ENCODE data around the gene UNC5B. TPM values are rescaled to one million over a fixed set of nuclear protein-coding genes. Genes with fewer than 3 reads are reported as not detected.
"Not testable (repeated sequence)": the region's sequence is repeated elsewhere in the genome, so short reads cannot be mapped to it uniquely, and the experiment has no call there.

UNC5B gene
- total RNA-seq, 1 experiment from 2014 or later = 9.9 TPM

GRCh38 chr10:71217266-71218045 is 5.1 kb downstream of the UNC5B start:
- Histone ChIP-seq H3K36me3 (ENCODE audit: insufficient read depth, low read length, poor library complexity, severe bottlenecking) (no peaks in the 10 kb centered on the region), H3K9me3 (ENCODE audit: low read depth, low read length, poor library complexity, severe bottlenecking) (no peaks in the 10 kb centered on the region), H3K4me1 (ENCODE audit: insufficient read depth, low read length, poor library complexity, severe bottlenecking) (peaks cover 69% of the 10 kb centered on the region), H3K27me3 (replicated peaks; ENCODE audit: insufficient read depth, low read depth, low read length, poor library complexity) (no peaks in the 10 kb centered on the region), H3K4me3 (ENCODE audit: low read depth, low read length, poor library complexity, severe bottlenecking) (peak overlapping the region; percentile 54), H3K27ac (ENCODE audit: low read depth, low read length, poor library complexity, severe bottlenecking) (peak overlapping the region; percentile 54)
- peak; percentile 63 for DNase-seq (ENCODE audit: low spot score)
- ChIA-PET CTCF (no interaction called here), POLR2A (ENCODE audit: low non-redundant PET) (no interaction called here)
- intact Hi-C loops (cut with micrococcal nuclease; ENCODE audit: unreplicated experiment) = loop anchor here (5.0 kb wide), 1 partner anchor 50 kb away; no protein-coding TSS in a partner anchor
- TF ChIP-seq CTCF (conservative IDR thresholded peaks at IDR 0.05; ENCODE audit: low read depth, low read length) = 0 out of 2 replicates have a peak, but pooled peaks have one; percentile 9
- no peak for TF ChIP-seq EZH2 (IDR thresholded peaks at IDR 0.05; ENCODE audit: borderline replicate concordance, low read depth, low read length, poor library complexity, severe bottlenecking)
- no TSS peak for BruUV-seq (replicated peaks)

GRCh38 chr10:71218046-71218650 is 5.8 kb downstream of the UNC5B start:
- DNase-seq (ENCODE audit: low spot score) = no peak
- CTCF ChIA-PET = no interaction called here
- intact Hi-C loops (cut with micrococcal nuclease; ENCODE audit: unreplicated experiment) = loop anchor here (5.0 kb wide), 1 partner anchor 49 kb away; no protein-coding TSS in a partner anchor
- no peak for TF ChIP-seq EZH2 (IDR thresholded peaks at IDR 0.05; ENCODE audit: borderline replicate concordance, low read depth, low read length, poor library complexity, severe bottlenecking)
- TF ChIP-seq CTCF (conservative IDR thresholded peaks at IDR 0.05; ENCODE audit: low read depth, low read length) = no peak
- no peaks in the 10 kb centered on the region for H3K27me3 ChIP-seq (replicated peaks; ENCODE audit: insufficient read depth, low read depth, low read length, poor library complexity)
- peak overlapping the region; percentile 54 for H3K27ac ChIP-seq (ENCODE audit: low read depth, low read length, poor library complexity, severe bottlenecking)
- no peaks in the 10 kb centered on the region for H3K9me3 ChIP-seq (ENCODE audit: low read depth, low read length, poor library complexity, severe bottlenecking)
- H3K4me1 ChIP-seq (ENCODE audit: insufficient read depth, low read length, poor library complexity, severe bottlenecking) = peaks cover 76% of the 10 kb centered on the region
- no TSS peak for BruUV-seq (replicated peaks)
- peak overlapping the region; percentile 54 for H3K4me3 ChIP-seq (ENCODE audit: low read depth, low read length, poor library complexity, severe bottlenecking)
- POLR2A ChIA-PET (ENCODE audit: low non-redundant PET) = no interaction called here
- no peaks in the 10 kb centered on the region for H3K36me3 ChIP-seq (ENCODE audit: insufficient read depth, low read length, poor library complexity, severe bottlenecking)

GRCh38 chr10:71218651-71219050 is 6.3 kb downstream of the UNC5B start:
- POLR2A ChIA-PET (ENCODE audit: low non-redundant PET) = no interaction called here

GRCh38 chr10:71219236-71219917 is 7.0 kb downstream of the UNC5B start:
- intact Hi-C loops (cut with micrococcal nuclease; ENCODE audit: unreplicated experiment) = loop anchor here (5.0 kb wide), 1 partner anchor 48 kb away; no protein-coding TSS in a partner anchor
- H3K4me1 ChIP-seq (ENCODE audit: insufficient read depth, low read length, poor library complexity, severe bottlenecking) = peaks cover 75% of the 10 kb centered on the region
- H3K27ac ChIP-seq (ENCODE audit: low read depth, low read length, poor library complexity, severe bottlenecking); H3K27me3 ChIP-seq (replicated peaks; ENCODE audit: insufficient read depth, low read depth, low read length, poor library complexity); DNase-seq (ENCODE audit: low spot score); POLR2A ChIA-PET (ENCODE audit: low non-redundant PET); H3K36me3 ChIP-seq (ENCODE audit: insufficient read depth, low read length, poor library complexity, severe bottlenecking); H3K4me3 ChIP-seq (ENCODE audit: low read depth, low read length, poor library complexity, severe bottlenecking); BruUV-seq (replicated peaks); CTCF ChIA-PET; H3K9me3 ChIP-seq (ENCODE audit: low read depth, low read length, poor library complexity, severe bottlenecking): not testable (repeated sequence)

More at GRCh38 chr10:71218651-71219050, 6.3 kb downstream of the UNC5B start:
- Histone ChIP-seq H3K27me3 (replicated peaks; ENCODE audit: insufficient read depth, low read depth, low read length, poor library complexity) (no peaks in the 10 kb centered on the region), H3K4me3 (ENCODE audit: low read depth, low read length, poor library complexity, severe bottlenecking) (no peak overlapping the region), H3K27ac (ENCODE audit: low read depth, low read length, poor library complexity, severe bottlenecking) (no peak overlapping the region), H3K4me1 (ENCODE audit: insufficient read depth, low read length, poor library complexity, severe bottlenecking) (peaks cover 79% of the 10 kb centered on the region), H3K36me3 (ENCODE audit: insufficient read depth, low read length, poor library complexity, severe bottlenecking) (no peaks in the 10 kb centered on the region), H3K9me3 (ENCODE audit: low read depth, low read length, poor library complexity, severe bottlenecking) (no peaks in the 10 kb centered on the region)
- intact Hi-C loops (cut with micrococcal nuclease; ENCODE audit: unreplicated experiment) = loop anchor here (5.0 kb wide), 1 partner anchor 49 kb away; no protein-coding TSS in a partner anchor
- TF ChIP-seq CTCF (conservative IDR thresholded peaks at IDR 0.05; ENCODE audit: low read depth, low read length) (no peak), EZH2 (IDR thresholded peaks at IDR 0.05; ENCODE audit: borderline replicate concordance, low read depth, low read length, poor library complexity, severe bottlenecking) (no peak)
- DNase-seq (ENCODE audit: low spot score) = no peak
- BruUV-seq (replicated peaks) = no TSS peak
- CTCF ChIA-PET = no interaction called here

Measured in A673 (cell line).